Testis (tissue), 3 donors: ENCODE measurements around the gene PLCZ1. TPM values are rescaled to one million over a fixed set of nuclear protein-coding genes. Genes with fewer than 3 reads are reported as not detected.

Source experiments
- DNase-seq: peaks from one replicate; pipeline ENCODE4 v3.0.0-alpha.2; 2019
- H3K27ac ChIP-seq, 2 donors: fragments of 200-600 bp; sonication (generic); one replicate each; pipeline ENCODE4 v1.5.1; 2019
- H3K27me3 ChIP-seq: fragments of 200-600 bp; sonication (generic); one replicate; pipeline ENCODE4 v1.5.1; 2019
- H3K36me3 ChIP-seq: fragments of 200-600 bp; sonication (generic); one replicate; pipeline ENCODE4 v1.5.1; 2017; ENCODE audit warnings: low read depth; ENCODE audit errors: missing control alignments
- H3K4me1 ChIP-seq: fragments of 200-600 bp; sonication (generic); one replicate; pipeline ENCODE4 v1.5.1; 2019
- H3K4me3 ChIP-seq, 2 donors: fragments of 200-600 bp; sonication (generic); one replicate each; pipeline ENCODE4 v1.5.1; 2017 to 2019
- H3K9me3 ChIP-seq: fragments of 200-600 bp; sonication (generic); one replicate; pipeline ENCODE4 v1.5.1; 2017
- POLR2A ChIP-seq: fragments of 450-650 bp; IDR thresholded peaks from one replicate; pipeline ENCODE4 v1.6.1; 2017; ENCODE audit warnings: antibody characterized with exemption, mild to moderate bottlenecking, moderate library complexity
- WGBS, 2 donors: methylation state at CpG; one replicate each; pipeline ENCODE4 v1.1.5; 2018; 5-methylcytosine and 5-hydroxymethylcytosine counted together
- intact Hi-C: fragments of 100-400 bp; cut with DNase I; formaldehyde crosslinking; loops from one replicate; pipeline ENCODE4 v1.15.1; 2023; ENCODE audit warnings: low total_unique reads
- polyA plus RNA-seq: library from polyadenylated mRNA; stranded (reverse); fragments of 350-450 nt; fragmentation: Illumina TruSeq; extraction: RNeasy Lipid Tissue Mini Kit (QIAGEN cat#74804); gene quantifications from one replicate; pipeline ENCODE4 v1.2.3, GENCODE V29; 2014; ENCODE audit warnings: low read depth, low replicate concordance; ENCODE audit not compliant: insufficient read depth
- total RNA-seq, 2 donors: library from RNA; depleted of rRNA; stranded (reverse); fragments of >200 nt; gene quantifications; one replicate each; pipeline ENCODE4 v1.2.3, GENCODE V29; 2016
- TF ChIP-seq, protein P1 (sequence below), 3 experiments: fragments of 450-650 bp in 2 of 3; fragments of 200-600 bp in 1 of 3; sonication (generic) in 1 of 3; IDR thresholded peaks; one replicate each; pipeline ENCODE4 v1.5.1; 2016 to 2019; ENCODE audit warnings: antibody characterized with exemption in 3 of 3, mild to moderate bottlenecking in 2 of 3, moderate library complexity in 1 of 3

The PLCZ1 gene
- total and polyA plus RNA-seq, 3 donors from 2014 or later, result 13.4 to 62.8 (median 52.5) TPM

DNA sequence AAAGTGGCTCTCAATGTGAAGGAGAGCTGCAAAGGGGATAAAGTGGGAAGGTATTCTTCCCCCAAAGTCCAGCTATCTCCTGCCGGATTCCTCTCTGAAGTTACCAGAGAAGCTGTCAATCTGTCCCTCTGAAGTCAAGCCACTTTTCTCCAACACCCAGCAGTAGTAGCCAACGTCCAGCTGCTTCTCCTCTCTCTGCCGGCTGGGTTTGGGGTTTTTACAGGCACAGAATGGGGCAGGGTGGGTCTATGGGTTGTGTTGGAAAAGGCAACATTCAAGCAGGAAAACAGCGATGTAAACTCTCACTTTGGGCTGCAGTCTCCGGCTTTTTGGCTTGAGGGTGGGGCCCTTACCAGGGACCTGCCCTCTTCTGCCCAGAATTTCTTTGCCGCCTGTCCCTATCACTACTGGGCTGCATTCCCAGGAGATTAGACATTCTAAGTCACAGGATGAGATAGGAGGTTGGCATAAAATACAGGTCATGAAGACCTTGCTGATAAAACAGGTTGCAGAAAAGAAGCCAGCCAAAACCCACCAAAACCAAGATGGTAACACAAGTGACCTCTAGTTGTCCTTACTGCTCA, 16.4 kb upstream of the PLCZ1 start:
- Histone ChIP-seq H3K4me3 (no peak overlapping the region), H3K27me3 (no peaks in the 10 kb centered on the region), H3K9me3 (no peaks in the 10 kb centered on the region), H3K27ac (no peak overlapping the region), H3K4me1 (peaks cover 11% of the 10 kb centered on the region), H3K36me3 (no peaks in the 10 kb centered on the region)
- TF ChIP-seq, protein P1, sequence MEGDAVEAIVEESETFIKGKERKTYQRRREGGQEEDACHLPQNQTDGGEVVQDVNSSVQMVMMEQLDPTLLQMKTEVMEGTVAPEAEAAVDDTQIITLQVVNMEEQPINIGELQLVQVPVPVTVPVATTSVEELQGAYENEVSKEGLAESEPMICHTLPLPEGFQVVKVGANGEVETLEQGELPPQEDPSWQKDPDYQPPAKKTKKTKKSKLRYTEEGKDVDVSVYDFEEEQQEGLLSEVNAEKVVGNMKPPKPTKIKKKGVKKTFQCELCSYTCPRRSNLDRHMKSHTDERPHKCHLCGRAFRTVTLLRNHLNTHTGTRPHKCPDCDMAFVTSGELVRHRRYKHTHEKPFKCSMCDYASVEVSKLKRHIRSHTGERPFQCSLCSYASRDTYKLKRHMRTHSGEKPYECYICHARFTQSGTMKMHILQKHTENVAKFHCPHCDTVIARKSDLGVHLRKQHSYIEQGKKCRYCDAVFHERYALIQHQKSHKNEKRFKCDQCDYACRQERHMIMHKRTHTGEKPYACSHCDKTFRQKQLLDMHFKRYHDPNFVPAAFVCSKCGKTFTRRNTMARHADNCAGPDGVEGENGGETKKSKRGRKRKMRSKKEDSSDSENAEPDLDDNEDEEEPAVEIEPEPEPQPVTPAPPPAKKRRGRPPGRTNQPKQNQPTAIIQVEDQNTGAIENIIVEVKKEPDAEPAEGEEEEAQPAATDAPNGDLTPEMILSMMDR (IDR thresholded peaks at IDR 0.05), result no peak
- TF ChIP-seq POLR2A, result no peak
- no peak for DNase-seq
- 51 to 64% methylated on average over 6 of the region's 6 CpGs for WGBS, 2 donors
- intact Hi-C loops, result no loop called here

DNA sequence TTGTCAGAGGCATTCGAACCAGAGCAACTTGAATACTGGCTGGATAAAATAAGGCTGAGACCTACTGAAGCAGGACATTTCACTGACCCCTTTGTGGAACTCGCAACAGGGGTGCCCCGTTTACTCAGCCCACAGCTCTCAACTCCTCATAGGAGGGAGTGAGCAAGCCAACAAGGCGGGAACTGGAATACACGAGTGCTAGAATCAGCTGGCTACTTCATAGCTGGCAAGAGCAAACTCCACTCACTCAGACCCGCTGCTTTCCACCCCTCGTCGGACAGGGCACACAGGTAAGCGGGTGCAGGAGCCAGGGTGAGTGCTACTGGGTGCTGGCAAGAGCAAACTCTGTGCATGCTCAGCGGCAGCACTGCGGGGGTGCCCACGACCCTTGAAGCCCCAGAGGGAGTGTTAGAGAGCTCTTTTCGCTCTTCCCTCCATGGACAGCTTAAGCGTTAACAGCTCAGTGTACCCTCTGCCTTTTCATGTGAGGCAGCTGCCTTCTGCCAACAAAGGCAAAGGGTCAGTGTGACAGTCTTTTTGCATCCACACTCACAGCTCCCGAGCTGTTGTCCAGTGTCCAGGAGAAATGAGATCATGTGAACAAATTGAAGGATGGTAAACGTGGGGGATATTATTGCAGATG, 15.8 kb upstream of the PLCZ1 start:
- Histone ChIP-seq H3K4me1 (peaks cover 11% of the 10 kb centered on the region), H3K27me3 (no peaks in the 10 kb centered on the region), H3K36me3 (no peaks in the 10 kb centered on the region), H3K9me3 (no peaks in the 10 kb centered on the region), H3K27ac (no peak overlapping the region), H3K4me3 (no peak overlapping the region)
- intact Hi-C loops, result no loop called here
- 50 to 58% methylated on average over 16 of the region's 16 CpGs for WGBS, 2 donors
- DNase-seq, result no peak
- TF ChIP-seq, protein P1 (IDR thresholded peaks at IDR 0.05), result no peak
- no peak for TF ChIP-seq POLR2A

DNA sequence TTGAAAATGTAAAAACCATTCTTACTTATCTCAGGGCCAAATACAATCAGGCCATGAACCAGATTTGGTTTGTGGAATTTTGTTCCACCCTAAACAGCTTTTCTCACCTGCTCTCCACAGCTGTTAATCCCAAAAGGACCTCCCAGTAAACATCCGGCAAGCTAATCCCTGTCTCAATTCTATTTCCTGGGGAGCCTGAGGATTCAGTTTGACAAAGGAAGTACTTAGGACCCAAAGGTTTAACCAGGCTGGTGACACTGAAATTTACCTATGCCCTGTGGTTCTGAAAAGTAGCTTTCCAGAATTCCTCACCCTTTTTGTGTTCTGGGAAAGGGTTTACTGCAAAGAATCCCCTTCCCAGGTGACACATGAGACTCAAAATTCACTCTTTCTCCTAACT, 15.1 kb upstream of the PLCZ1 start:
- TF ChIP-seq POLR2A, result no peak
- TF ChIP-seq, protein P1 (IDR thresholded peaks at IDR 0.05), result no peak
- Histone ChIP-seq H3K27me3 (no peaks in the 10 kb centered on the region), H3K4me3 (no peak overlapping the region), H3K9me3 (no peaks in the 10 kb centered on the region), H3K27ac (no peak overlapping the region), H3K4me1 (peaks cover 11% of the 10 kb centered on the region), H3K36me3 (no peaks in the 10 kb centered on the region)
- DNase-seq, result no peak
- intact Hi-C loops, result no loop called here
- 33 to 50% methylated on average over 1 of the region's 1 CpG for WGBS, 2 donors

DNA sequence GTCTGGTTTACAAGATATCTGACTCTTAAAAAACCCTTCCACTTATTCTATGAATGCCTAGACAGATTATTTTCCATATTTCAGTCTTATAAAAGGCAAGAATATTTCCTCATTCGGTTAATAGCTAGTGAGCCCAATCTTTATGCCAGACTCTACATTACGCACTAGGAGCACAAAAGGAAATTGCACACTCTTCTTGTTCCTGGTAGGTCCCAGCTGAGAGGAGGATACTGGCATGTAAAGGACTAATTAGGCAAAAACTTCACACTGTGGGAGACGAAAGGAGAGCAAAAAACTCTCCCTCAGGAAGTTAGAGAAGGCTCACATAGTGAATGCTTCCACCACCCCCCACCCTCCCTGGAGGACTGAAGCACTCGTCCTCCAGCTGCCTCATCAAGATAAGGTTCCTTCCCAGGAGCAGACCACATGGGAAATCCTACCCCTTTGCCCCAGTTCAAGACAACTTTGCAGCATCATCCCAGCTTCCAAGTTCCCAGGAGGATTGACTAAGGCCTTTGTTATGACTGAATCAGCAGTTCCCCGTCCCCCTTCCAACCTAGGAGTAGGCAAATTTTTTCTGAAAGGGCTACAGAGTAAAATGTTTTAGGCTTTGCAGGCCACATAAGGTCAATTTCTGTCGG, 14.6 kb upstream of the PLCZ1 start:
- Histone ChIP-seq H3K9me3 (no peaks in the 10 kb centered on the region), H3K4me1 (peaks cover 11% of the 10 kb centered on the region), H3K27me3 (no peaks in the 10 kb centered on the region), H3K36me3 (no peaks in the 10 kb centered on the region), H3K27ac (no peak overlapping the region), H3K4me3 (no peak overlapping the region)
- 33 to 46% methylated on average over 6 of the region's 6 CpGs for WGBS, 2 donors
- intact Hi-C loops, result no loop called here
- peak; percentile 19 for DNase-seq
- TF ChIP-seq, protein P1 (IDR thresholded peaks at IDR 0.05), result no peak
- no peak for TF ChIP-seq POLR2A
